ENCODE measurements around the gene FUT4. TPM values are rescaled to one million over a fixed set of nuclear protein-coding genes. Genes with fewer than 3 reads are reported as not detected.
"Not testable (repeated sequence)": the region's sequence is repeated elsewhere in the genome, so short reads cannot be mapped to it uniquely, and the experiment has no call there.

The FUT4 gene
- total and polyA plus RNA-seq, 8 donors, result 6.1 to 8.4 (median 7.7) TPM

GRCh38 chr11:94504689-94505293, 38.9 kb upstream of the FUT4 start:
- ATAC-seq (peak; percentile 56), DNase-seq (peak in 1 of 4 donors; percentile 46)
- Histone ChIP-seq H3K9me3 (no peaks in the 10 kb centered on the region), H3K27ac (no peak overlapping the region), H3K36me3 (peaks cover 0 to 15% of the 10 kb centered on the region in 2 donors), H3K27me3 (no peaks in the 10 kb centered on the region), H3K4me1 (no peaks in the 10 kb centered on the region), H3K4me3 (no peak overlapping the region)
- intact Hi-C loops (cut with DNase I), result no loop called here
- TF ChIP-seq, protein P1, sequence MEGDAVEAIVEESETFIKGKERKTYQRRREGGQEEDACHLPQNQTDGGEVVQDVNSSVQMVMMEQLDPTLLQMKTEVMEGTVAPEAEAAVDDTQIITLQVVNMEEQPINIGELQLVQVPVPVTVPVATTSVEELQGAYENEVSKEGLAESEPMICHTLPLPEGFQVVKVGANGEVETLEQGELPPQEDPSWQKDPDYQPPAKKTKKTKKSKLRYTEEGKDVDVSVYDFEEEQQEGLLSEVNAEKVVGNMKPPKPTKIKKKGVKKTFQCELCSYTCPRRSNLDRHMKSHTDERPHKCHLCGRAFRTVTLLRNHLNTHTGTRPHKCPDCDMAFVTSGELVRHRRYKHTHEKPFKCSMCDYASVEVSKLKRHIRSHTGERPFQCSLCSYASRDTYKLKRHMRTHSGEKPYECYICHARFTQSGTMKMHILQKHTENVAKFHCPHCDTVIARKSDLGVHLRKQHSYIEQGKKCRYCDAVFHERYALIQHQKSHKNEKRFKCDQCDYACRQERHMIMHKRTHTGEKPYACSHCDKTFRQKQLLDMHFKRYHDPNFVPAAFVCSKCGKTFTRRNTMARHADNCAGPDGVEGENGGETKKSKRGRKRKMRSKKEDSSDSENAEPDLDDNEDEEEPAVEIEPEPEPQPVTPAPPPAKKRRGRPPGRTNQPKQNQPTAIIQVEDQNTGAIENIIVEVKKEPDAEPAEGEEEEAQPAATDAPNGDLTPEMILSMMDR (IDR thresholded peaks at IDR 0.05), result peak; percentile 61 to 77

DNA sequence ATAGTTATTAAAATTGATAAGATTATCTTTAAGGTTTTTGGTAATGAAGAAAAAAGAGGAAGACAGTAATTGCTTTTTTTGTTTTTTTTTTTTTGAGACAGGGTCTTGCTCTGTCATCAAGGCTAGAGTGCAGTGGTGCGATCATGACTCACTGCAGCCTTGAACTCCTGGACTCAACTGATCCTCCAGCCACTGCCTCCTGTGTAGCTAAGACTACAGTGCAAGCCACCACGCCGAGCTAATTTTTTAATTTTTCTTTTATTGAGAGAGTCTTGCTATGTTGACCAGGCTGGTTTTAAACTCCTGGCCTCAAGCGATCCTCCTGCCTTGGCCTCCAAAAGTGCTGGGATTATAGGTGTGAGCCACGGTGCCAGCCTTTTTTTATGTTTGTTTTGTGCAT, 37.2 kb upstream of the FUT4 start:
- intact Hi-C loops (cut with DNase I); H3K27me3 ChIP-seq; H3K4me3 ChIP-seq; ATAC-seq; H3K9me3 ChIP-seq; H3K27ac ChIP-seq; H3K36me3 ChIP-seq; H3K4me1 ChIP-seq; DNase-seq: not testable (repeated sequence)

DNA sequence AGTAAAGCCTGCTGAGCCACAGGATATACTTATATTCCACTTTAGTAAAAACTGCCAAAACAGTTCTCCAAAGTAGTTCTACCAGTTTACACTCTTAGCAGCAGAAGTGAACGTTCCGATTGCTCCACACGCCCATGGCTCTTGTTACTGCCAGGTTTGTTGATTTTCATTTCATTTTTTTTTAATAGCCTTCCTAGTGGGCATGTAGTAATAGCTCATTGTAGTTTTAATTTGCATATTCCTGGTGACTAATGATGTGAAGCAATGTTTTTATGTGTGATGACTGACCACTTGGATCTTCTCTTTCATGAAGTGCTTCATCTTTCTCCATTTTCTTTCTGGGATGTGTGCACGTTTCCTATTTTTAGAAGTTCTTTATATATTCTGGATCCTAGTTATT, 36.2 kb upstream of the FUT4 start:
- TF ChIP-seq, protein P1 (IDR thresholded peaks at IDR 0.05), result no peak
- no peaks in the 10 kb centered on the region for H3K9me3 ChIP-seq
- no peak for DNase-seq
- no peaks in the 10 kb centered on the region for H3K36me3 ChIP-seq
- peaks cover 0 to 10% of the 10 kb centered on the region in 2 donors for H3K27me3 ChIP-seq
- peaks cover 4 to 8% of the 10 kb centered on the region in 2 donors for H3K4me1 ChIP-seq
- no peak overlapping the region for H3K4me3 ChIP-seq
- intact Hi-C loops (cut with DNase I), result no loop called here
- no peak for ATAC-seq
- H3K27ac ChIP-seq, result no peak overlapping the region

DNA sequence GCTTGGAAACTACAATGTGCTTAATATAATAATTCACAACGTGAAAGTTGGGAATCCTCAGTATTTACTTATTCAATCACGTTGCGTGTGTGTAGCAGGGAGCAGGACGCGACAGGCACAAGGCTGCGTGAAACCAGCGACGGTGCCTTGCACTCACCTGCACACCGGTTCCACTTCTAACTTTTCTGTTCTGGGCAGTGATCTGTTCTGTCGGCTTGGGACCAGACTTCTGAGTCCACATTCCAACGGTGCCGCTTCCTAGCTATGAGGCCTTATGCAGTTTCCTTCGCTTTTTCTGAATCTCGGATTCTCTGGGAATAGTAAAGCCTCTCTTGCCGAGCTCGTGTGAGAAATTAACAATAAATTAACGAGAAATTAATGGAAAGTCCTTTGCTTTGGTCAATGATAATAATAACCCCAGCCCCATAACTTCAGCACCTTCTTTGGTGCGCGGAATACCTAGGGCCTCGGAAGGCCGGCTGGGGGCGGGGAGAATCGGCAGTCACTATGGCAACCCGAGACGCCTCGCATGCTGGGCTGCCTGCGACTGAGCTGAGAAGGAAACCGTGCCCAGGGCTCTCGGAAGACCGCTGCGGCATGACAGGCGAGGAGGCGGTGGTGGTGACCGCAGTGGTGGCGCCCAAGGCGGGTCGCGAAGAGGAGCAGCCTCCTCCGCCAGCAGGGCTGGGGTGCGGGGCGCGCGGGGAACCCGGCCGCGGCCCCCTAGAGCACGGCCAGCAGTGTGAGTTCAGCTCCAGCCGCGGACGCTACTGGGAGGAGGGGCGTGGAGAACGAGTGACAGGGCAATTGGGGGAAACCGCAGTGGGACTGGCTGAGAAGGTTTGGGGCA, 31.6 kb upstream of the FUT4 start, which contains the start of gene C11orf97:
Gene C11orf97 (plus strand): TSS at position 530 of the 850 bp plus-strand sequence. CDS start 68 bp downstream, at position 598.
- TF ChIP-seq, protein P1 (IDR thresholded peaks at IDR 0.05), result no peak
- Histone ChIP-seq H3K27ac (no peak within 1 kb of the TSS), H3K4me1 (peaks cover 4 to 14% of the 10 kb centered on the region in 2 donors), H3K9me3 (no peaks in the 10 kb centered on the region), H3K27me3 (peaks cover 0 to 11% of the 10 kb centered on the region in 2 donors), H3K4me3 (peak within 1 kb of the TSS; percentile 47 to 48), H3K36me3 (no peaks in the 10 kb centered on the region)
- peak; percentile 92 for ATAC-seq
- peak in 3 of 4 donors; percentile 61 to 88 (median 62) for DNase-seq
- intact Hi-C loops (cut with DNase I), result no loop called here

DNA sequence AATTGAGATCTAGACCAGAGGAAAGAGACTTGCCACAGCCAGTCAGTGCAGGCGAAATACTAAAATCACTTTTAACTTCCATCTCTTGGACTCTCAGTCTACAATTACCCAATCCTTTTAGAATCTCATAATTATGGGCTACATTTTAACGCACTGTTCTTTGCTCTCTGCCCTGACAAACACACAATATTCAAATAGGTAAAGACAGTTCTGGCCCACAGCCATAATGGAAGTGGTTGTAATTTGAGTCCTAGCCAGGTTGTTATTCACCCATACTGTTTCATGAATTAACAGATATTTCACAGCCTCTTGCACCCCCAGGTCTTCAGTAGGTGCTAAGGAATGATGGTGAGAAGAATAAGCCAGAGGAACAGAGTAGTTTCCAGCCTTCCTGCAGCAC, 30.6 kb upstream of the FUT4 start:
- ATAC-seq, result peak; percentile 27
- no peaks in the 10 kb centered on the region for H3K36me3 ChIP-seq
- peak in 1 of 4 donors; percentile 27 for DNase-seq
- H3K27ac ChIP-seq, result no peak overlapping the region
- peaks cover 0 to 11% of the 10 kb centered on the region in 2 donors for H3K27me3 ChIP-seq
- TF ChIP-seq, protein P1 (IDR thresholded peaks at IDR 0.05), result no peak
- intact Hi-C loops (cut with DNase I), result no loop called here
- H3K4me1 ChIP-seq, result peaks cover 4 to 14% of the 10 kb centered on the region in 2 donors
- no peaks in the 10 kb centered on the region for H3K9me3 ChIP-seq
- H3K4me3 ChIP-seq, result peak overlapping the region in 1 of 2 donors; percentile 47

Data from left lung (tissue), 10 donors.